NK-92 treated with Interleukin-12 subunit alpha and Interleukin-12 subunit beta, amount 100 ng/mL, for 24 hours (cell line): ENCODE measurements around the gene ZYX.

Source experiments
- DNase-seq: peaks from one replicate; lab custom pipeline; 2025; lab: John Stamatoyannopoulos, UW

ZYX gene

DNA sequence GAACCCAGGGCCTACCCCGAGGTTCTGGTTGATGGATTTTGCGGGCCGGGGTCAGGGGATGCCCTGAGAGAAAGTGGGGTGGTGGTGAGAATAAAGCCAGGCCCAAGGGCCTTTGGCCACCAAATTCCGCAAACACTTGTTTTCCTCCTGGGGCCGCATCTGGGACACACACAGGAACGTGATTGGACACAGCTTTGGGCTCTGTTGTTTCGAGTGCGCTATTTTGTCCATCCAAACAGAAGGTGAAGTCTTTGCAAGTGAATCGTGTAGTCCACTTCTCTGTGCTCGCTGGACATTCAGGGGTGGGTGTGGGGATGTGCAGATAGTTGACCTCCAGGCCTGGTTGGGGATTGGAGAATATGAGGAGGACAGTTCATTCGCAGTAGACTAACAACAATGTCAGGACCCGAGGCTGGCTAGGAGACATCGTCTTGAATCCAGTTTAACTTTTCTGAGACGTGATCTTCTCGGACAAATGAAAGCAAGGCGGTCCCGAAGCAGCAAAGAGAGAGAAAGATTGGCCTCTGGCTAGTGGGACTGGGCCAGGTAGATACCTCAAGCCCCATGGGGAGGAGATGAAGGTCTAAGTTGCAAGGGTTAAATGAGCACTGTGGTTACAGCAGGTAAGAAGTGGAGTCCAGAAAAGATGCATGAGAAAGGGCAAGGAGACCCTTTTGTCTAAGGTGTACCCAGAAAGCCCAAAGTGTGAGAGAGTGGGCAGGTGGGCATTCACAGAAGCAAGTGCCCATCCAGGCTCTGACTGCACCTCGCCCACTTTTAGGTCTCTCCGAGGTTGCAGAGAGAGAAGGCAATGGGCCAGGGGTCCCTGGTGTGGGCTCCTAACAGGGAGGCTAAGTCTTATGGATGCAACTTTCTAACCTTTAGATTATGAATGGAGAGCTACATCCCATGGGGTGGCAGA lies 17.9 kb upstream of the ZYX start:
- DNase-seq, result no peak

DNA sequence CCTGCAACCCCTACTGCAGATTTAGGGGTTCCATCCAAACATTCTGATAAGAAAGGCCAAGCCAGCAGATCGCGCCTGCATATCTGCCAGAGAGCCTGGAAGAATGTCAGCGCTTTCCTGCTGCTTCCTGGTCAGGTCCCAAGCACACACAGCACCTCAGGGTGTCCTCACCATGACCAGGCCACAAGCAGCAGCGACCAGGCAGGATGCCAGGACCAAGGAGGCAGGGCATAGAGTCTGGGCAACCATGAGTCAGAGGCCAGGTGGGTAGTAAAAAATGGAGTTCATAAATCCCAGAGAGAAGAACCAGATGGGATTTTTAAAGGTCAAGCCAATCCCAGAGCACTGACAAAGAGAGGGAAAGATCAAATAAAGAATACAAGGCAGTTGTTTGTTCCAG lies 13.2 kb upstream of the ZYX start:
- no peak for DNase-seq

DNA sequence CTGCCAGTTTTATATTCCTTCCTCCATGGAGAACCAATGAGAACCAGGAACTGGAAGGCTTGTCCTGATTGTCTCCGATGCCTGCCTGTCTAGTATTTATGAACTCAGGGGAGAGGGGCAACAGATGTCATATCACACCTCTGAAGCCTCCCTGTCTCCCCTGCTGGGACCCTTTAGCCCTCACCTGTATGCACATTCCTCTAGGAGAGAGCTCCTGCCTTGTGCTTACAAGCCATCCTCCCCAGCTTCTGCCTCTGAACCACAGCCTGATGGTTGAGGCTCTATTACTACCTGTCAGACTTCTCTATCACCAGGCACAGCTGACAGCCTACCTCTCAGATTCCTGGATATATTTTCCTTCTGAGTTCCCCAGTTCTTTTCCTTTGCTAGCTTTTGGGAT lies 12.8 kb upstream of the ZYX start:
- no peak for DNase-seq

DNA sequence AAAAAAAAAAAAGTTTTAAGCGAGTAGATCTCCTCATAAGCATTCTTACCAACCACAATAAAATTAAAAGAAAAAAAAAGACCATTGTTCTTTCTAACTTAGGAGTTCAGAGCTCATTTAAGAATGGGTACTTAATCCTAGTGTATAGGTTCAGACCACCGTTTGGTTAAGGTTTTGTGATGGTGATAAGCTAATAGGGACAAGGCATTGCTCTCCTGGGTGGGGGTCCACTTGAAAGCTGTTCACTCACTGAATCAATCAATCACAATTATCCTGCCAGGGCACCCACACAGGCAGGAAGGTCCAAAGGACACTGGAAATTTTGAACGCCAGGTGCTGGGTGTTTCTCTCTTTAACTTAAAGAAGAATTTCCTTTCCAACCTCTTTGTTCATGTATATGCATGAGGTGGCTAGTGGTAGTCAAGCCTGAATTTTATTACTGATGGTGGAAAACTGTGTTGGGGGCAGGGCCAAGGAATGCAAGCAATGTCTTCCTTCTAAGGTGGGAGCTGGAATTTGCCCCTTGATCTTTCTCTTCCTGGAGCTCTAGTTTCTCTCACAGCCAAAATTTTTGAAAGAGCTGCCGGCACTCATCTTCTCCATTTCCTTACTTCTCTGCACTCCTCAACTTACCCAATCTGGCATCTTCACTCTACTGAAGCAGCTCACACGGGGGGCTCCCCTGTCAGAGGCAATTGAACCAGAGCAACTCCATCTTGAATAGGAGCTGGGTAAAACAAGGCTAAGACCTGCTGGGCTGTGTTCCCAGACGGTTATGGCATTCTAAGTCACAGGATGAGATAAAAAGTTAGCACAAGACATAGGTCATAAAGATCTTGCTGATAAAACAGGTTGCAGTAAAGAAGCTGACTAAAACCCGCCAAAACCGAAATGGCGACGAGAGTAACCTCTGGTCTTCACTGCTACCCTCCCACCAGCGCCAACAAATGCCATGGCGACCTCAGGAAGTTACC lies 11.2 kb upstream of the ZYX start:
- no peak for DNase-seq

DNA sequence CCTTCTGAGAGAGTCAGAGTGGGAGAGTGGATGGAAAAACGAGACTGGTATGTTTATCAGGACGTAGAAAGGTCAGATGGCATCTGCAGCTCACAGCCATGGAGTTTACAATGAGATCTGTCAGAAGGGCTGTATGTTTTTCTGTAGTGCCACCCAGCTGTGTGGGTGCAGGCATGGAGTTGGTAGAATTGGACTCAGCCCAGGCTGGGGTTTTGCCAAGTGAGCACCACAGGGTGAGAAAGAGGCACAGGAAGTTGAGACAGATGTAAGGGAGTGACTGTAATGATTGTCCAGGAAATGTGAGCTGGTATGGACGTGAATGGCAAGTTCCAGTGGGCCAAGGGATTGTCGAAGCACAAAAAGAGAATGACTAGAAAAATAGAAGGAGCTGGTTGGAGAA lies 9.1 kb upstream of the ZYX start:
- DNase-seq, result no peak

DNA sequence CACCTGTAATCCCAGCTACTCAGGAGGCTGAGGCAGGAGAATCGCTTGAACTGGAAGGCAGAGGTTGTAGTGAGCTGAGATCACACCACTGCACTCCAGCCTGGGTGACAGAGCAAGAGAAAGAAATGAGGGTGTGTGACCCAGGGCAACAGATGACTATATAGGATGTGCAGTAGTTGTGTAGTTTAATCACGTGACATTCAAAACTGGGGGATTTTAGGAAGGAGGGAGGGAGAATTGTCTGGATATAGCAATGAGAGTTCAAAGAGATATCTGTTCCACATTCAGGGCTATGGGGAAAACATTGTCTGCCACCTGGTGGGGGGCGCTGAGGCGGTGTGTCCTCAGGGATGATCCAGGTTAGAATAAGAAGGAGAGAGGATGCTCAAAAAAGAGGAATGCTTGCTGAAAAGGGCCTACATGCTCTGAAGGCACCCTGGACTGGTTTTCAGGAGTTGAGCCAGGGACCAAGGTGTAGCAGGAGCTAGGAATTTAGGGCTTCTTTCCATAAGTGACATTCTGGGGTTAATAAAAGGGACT lies 7.8 kb upstream of the ZYX start:
- DNase-seq, result no peak

- no peak for DNase-seq
Measured at GRCh38 chr7:143374561-143374960, 6.6 kb upstream of the ZYX start.

DNA sequence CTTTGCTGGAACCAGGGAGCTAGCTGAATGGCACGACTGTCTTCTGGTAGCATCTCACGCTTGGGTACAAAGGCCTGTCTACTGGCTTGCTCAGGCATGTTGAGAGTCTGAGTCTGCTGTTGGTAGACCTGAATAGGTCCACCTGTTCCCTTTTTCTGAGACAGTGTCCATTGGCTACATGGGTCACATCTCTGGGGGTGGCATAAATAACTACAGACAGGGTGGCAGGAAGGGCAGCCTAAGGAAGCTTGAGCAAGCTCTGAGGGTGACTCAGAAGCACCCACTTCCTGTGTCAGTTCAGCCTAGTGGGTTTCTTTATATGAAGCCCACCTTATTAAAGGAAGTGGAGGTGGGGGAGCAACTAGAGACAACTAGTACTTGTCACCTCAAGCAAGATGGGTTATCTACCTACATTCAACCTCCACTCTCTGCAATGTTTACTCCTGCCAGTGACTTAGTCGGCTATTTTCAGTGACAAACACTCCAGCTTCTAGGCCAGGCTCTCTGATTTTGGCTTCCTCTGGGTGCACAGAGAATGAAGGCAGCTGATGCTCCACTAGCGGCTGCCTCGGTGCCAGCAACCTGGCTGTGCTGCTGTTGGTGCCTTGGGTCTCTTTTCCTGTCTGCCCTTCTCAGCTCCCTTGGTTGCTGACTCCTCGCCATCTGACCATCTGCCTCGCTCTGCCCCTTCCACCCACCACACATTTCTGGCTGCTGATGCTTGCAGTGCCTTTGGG lies 5.7 kb upstream of the ZYX start:
- peak; percentile 76 for DNase-seq

DNA sequence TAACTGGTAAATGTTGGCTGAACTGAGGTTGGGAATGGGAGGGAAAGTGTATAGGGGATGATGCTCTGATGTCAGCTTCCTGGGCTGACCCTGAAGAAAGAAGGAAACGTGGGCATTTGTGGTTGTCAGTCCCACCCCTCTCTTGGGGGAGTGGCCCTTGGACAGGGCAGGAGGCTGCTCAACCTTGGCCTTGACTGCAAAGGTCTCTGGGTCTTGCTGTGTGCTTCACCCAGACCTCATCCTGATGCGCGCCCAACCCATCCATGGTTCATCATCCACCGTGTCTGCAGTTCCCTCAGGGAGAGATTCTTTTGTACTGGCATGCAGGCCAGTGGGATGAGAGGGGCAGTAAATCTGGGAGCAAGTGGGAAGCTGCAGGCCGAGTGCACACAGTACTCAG lies 4.7 kb upstream of the ZYX start:
- peak; percentile 49 for DNase-seq

DNA sequence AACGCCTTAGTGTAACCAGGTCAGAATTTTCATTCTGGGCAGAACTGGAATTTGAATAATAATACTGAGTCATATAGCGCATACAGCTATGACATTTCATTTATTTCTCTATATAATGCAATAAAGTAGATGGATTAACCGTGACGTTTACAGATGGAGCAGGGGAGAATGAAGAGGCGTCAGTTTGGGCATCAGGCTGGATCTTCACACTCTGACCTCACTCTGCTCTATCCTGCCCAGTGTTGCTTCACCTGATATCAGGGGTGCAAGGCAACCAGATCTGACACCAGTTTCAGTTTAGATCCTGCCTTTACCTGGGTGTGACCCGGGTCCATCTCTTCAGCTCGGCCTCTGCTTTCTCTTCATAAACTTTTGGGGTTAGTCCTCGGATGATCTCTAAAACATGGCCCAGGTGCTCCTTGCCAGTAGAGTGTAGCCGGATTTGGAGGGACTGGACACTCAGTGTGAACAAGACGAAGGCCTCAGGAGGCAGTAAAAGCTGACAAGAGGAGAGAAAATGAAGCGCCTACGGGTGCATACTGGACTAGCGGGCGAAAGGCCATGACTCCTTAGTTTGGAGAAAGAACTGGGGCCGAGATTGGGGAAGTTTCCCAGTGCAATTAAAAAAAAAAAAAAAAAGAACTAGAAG lies 1.4 kb upstream of the ZYX start:
- peak; percentile 51 for DNase-seq

GRCh38 chr7:143380260-143380645 lies 892 bp upstream of the ZYX start:
- peak; percentile 79 for DNase-seq

GRCh38 chr7:143381427-143382125 lies 431 bp downstream of the ZYX start:
- no peak for DNase-seq

GRCh38 chr7:143382126-143382790 lies 1.1 kb downstream of the ZYX start:
- DNase-seq, result no peak

DNA sequence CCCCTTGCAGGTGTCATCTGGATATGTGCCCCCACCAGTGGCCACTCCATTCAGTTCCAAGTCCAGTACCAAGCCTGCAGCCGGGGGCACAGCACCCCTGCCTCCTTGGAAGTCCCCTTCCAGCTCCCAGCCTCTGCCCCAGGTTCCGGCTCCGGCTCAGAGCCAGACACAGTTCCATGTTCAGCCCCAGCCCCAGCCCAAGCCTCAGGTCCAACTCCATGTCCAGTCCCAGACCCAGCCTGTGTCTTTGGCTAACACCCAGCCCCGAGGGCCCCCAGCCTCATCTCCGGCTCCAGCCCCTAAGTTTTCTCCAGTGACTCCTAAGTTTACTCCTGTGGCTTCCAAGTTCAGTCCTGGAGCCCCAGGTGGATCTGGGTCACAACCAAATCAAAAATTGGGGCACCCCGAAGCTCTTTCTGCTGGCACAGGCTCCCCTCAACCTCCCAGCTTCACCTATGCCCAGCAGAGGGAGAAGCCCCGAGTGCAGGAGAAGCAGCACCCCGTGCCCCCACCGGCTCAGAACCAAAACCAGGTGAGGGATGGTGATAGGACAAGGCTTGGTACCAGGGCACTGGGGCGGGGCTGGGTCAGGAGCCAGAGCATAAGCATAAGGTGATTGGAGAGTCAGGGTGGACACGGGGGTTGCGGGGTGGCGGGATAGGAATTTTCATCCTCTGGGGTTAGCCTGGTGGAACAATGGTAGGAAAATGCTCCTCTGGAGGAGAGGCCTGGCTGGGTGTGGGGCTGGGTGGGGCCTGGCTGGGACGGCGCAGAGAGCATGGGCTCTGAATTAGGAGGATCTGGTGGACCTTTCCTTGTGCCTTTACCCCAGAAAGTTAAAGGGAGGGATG lies 1.9 kb downstream of the ZYX start:
- no peak for DNase-seq

- no peak for DNase-seq
Measured at GRCh38 chr7:143383642-143383957, 2.5 kb downstream of the ZYX start.

GRCh38 chr7:143384148-143384547 lies 3.0 kb downstream of the ZYX start:
- DNase-seq, result no peak

DNA sequence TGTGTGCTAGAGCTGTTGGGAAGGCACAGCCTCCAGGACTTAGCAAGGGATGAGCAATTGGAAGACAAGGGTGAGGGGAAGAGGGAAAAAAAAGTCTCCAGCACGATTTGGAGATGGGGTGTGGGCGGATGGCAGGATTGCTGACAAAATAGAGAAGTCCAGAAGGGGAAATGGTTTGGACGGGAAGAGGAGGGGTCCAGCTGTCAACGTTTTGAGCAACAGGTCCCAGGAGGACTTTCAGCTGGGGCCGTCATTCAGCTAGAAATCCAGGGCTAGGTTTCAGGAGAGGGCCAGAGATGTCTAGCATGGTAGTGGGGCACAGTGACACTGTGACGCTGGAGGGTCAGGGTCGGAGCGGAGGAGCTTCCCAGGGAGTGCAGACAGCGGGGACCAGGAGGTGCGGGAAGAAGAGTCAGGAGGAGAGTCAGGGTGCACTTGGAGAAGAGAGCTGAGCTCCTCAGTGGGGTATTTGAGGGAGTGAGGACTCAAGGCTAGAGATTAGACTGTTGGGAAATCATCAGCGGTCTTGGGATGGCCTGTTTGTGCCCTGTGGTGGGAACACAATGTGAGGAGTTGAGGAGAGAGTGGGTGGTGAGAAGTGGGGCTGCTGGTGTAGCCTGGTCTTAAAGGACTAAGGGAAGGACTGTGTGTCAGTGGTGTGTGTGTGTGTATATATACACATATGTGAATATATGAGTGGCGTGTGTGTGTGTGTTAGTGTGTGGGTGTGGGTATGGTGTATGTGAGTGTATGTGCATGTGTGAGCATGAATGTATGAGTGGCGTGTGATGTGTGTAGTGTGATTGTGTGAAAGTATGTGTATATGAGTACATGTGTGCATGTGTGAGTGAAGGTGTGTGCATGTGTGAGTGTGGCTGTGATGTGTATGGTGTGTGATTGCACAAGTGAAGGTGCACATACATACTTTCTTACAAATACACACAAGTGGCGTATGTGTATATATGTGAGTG lies 3.8 kb downstream of the ZYX start:
- no peak for DNase-seq
